ENCODE data around the gene DNM1. TPM values are rescaled to one million over a fixed set of nuclear protein-coding genes. Genes with fewer than 3 reads are reported as not detected.
"Not testable (repeated sequence)": the region's sequence is repeated elsewhere in the genome, so short reads cannot be mapped to it uniquely, and the experiment has no call there.

Gene DNM1
- total RNA-seq, 1 donor from 2014 or later: 2.4 TPM

DNA sequence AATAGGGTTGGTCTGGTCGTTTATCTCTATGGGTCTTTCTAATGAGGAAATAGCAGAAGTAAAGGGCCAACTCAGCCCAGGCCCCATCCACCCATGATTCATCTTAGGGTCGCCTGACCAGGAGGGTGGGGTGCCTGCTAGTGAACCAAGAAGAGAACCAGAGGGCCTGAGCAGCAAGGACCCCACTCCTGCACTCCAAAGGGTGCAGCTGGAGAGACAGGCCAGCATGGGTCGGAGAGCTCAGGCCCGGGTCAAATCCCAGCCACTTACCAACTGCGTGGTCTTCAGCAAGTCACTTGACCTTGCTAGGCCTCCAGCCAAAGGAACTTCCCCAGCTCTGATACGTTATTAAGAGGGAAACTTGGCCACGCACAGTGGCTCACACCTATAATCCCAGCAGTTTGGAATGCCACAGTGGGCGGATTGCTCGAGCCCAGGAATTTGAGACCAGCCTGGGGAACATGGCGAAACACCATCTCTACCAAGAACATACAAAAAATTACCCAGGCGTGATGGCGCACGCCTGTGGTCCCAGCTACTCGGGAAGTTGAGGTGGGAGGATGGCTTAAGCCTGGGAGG lies 38.8 kb upstream of the DNM1 start:
- peaks cover 52% of the 10 kb centered on the region for H3K36me3 Mint-ChIP-seq (ENCODE audit: low read depth)
- peaks cover 15% of the 10 kb centered on the region for H3K4me1 Mint-ChIP-seq (ENCODE audit: low read depth)
- H3K27ac Mint-ChIP-seq: no peak overlapping the region
- DNase-seq (ENCODE audit: low spot score): no peak
- no peak overlapping the region for H3K4me3 Mint-ChIP-seq (ENCODE audit: low read depth)
- no peaks in the 10 kb centered on the region for H3K27me3 Mint-ChIP-seq (ENCODE audit: low read depth)
- H3K9me3 Mint-ChIP-seq: no peaks in the 10 kb centered on the region
- intact Hi-C loops (cut with micrococcal nuclease): loop anchor here (10.0 kb wide), 1 partner anchor 390 kb away; the partner anchor contains the start of gene SPTAN1

- Mint-ChIP-seq H3K4me3 (ENCODE audit: low read depth) (no peak overlapping the region), H3K36me3 (ENCODE audit: low read depth) (peaks cover 59% of the 10 kb centered on the region), H3K9me3 (no peaks in the 10 kb centered on the region), H3K27me3 (ENCODE audit: low read depth) (no peaks in the 10 kb centered on the region), H3K4me1 (ENCODE audit: low read depth) (peaks cover 8% of the 10 kb centered on the region), H3K27ac (no peak overlapping the region)
- DNase-seq (ENCODE audit: low spot score): no peak
- intact Hi-C loops (cut with micrococcal nuclease): loop anchor here (10.0 kb wide), 1 partner anchor 389 kb away; the partner anchor contains the start of gene SPTAN1
Observed at GRCh38 chr9:128166169-128166568, 37.0 kb upstream of the DNM1 start.

GRCh38 chr9:128167209-128167608 lies 36.0 kb upstream of the DNM1 start:
- DNase-seq (ENCODE audit: low spot score): no peak
- Mint-ChIP-seq H3K9me3 (no peaks in the 10 kb centered on the region), H3K27me3 (ENCODE audit: low read depth) (no peaks in the 10 kb centered on the region), H3K4me3 (ENCODE audit: low read depth) (no peak overlapping the region), H3K36me3 (ENCODE audit: low read depth) (peaks cover 56% of the 10 kb centered on the region), H3K27ac (no peak overlapping the region), H3K4me1 (ENCODE audit: low read depth) (peaks cover 5% of the 10 kb centered on the region)
- intact Hi-C loops (cut with micrococcal nuclease): loop anchor here (10.0 kb wide), 1 partner anchor 388 kb away; the partner anchor contains the start of gene SPTAN1

- intact Hi-C loops (cut with micrococcal nuclease): loop anchor here (10.0 kb wide), 1 partner anchor 386 kb away; the partner anchor contains the start of gene SPTAN1
- no peak for DNase-seq (ENCODE audit: low spot score)
- H3K9me3 Mint-ChIP-seq: no peaks in the 10 kb centered on the region
- H3K27me3 Mint-ChIP-seq (ENCODE audit: low read depth): no peaks in the 10 kb centered on the region
- H3K27ac Mint-ChIP-seq: no peak overlapping the region
- H3K4me1 Mint-ChIP-seq (ENCODE audit: low read depth): no peaks in the 10 kb centered on the region
- H3K4me3 Mint-ChIP-seq (ENCODE audit: low read depth): no peak overlapping the region
- peaks cover 45% of the 10 kb centered on the region for H3K36me3 Mint-ChIP-seq (ENCODE audit: low read depth)
Observed at GRCh38 chr9:128168731-128169308, 34.4 kb upstream of the DNM1 start.

- no peak overlapping the region for H3K27ac Mint-ChIP-seq
- no peak for DNase-seq (ENCODE audit: low spot score)
- peaks cover 39% of the 10 kb centered on the region for H3K36me3 Mint-ChIP-seq (ENCODE audit: low read depth)
- no peaks in the 10 kb centered on the region for H3K4me1 Mint-ChIP-seq (ENCODE audit: low read depth)
- no peaks in the 10 kb centered on the region for H3K27me3 Mint-ChIP-seq (ENCODE audit: low read depth)
- H3K9me3 Mint-ChIP-seq: no peaks in the 10 kb centered on the region
- H3K4me3 Mint-ChIP-seq (ENCODE audit: low read depth): no peak overlapping the region
- intact Hi-C loops (cut with micrococcal nuclease): loop anchor here (10.0 kb wide), 1 partner anchor 385 kb away; the partner anchor contains the start of gene SPTAN1
Observed at GRCh38 chr9:128169492-128169891, 33.7 kb upstream of the DNM1 start.

DNA sequence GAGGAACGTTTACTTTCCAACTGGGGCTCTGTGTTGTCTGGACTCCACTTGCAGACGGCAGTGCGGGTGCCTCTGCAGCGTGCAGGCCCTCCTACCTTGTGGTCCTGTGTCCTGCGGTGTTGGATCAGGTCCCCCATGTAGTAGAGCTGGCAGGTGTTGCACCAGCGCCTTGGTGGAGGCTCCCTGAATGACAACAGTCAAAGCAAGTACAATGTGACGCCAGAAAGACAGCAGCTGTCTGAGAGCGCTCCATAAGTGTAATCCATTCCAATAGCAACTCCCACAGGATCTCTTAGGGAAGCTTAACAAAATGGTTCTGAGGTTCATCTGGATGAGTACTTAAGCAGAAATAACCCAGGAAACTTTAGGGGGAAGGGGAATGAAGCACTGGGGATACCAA lies 33.3 kb upstream of the DNM1 start:
- DNase-seq (ENCODE audit: low spot score): no peak
- no peaks in the 10 kb centered on the region for H3K4me1 Mint-ChIP-seq (ENCODE audit: low read depth)
- H3K4me3 Mint-ChIP-seq (ENCODE audit: low read depth): no peak overlapping the region
- peaks cover 40% of the 10 kb centered on the region for H3K36me3 Mint-ChIP-seq (ENCODE audit: low read depth)
- intact Hi-C loops (cut with micrococcal nuclease): loop anchor here (10.0 kb wide), 1 partner anchor 385 kb away; the partner anchor contains the start of gene SPTAN1
- no peak overlapping the region for H3K27ac Mint-ChIP-seq
- H3K27me3 Mint-ChIP-seq (ENCODE audit: low read depth): no peaks in the 10 kb centered on the region
- no peaks in the 10 kb centered on the region for H3K9me3 Mint-ChIP-seq

GRCh38 chr9:128174062-128174461 lies 29.1 kb upstream of the DNM1 start:
- Mint-ChIP-seq H3K27ac (no peak overlapping the region), H3K27me3 (ENCODE audit: low read depth) (no peaks in the 10 kb centered on the region), H3K4me1 (ENCODE audit: low read depth) (no peaks in the 10 kb centered on the region), H3K9me3 (no peaks in the 10 kb centered on the region), H3K4me3 (ENCODE audit: low read depth) (no peak overlapping the region), H3K36me3 (ENCODE audit: low read depth) (peaks cover 49% of the 10 kb centered on the region)
- intact Hi-C loops (cut with micrococcal nuclease): no loop called here
- DNase-seq (ENCODE audit: low spot score): no peak

GRCh38 chr9:128175102-128175563 lies 28.0 kb upstream of the DNM1 start:
- no peak for DNase-seq (ENCODE audit: low spot score)
- peaks cover 50% of the 10 kb centered on the region for H3K36me3 Mint-ChIP-seq (ENCODE audit: low read depth)
- peaks cover 3% of the 10 kb centered on the region for H3K9me3 Mint-ChIP-seq
- no peaks in the 10 kb centered on the region for H3K27me3 Mint-ChIP-seq (ENCODE audit: low read depth)
- H3K4me1 Mint-ChIP-seq (ENCODE audit: low read depth): no peaks in the 10 kb centered on the region
- no peak overlapping the region for H3K27ac Mint-ChIP-seq
- intact Hi-C loops (cut with micrococcal nuclease): no loop called here
- no peak overlapping the region for H3K4me3 Mint-ChIP-seq (ENCODE audit: low read depth)

- no peaks in the 10 kb centered on the region for H3K4me1 Mint-ChIP-seq (ENCODE audit: low read depth)
- DNase-seq (ENCODE audit: low spot score): no peak
- no peak overlapping the region for H3K27ac Mint-ChIP-seq
- no peaks in the 10 kb centered on the region for H3K27me3 Mint-ChIP-seq (ENCODE audit: low read depth)
- H3K4me3 Mint-ChIP-seq (ENCODE audit: low read depth): no peak overlapping the region
- peaks cover 53% of the 10 kb centered on the region for H3K36me3 Mint-ChIP-seq (ENCODE audit: low read depth)
- intact Hi-C loops (cut with micrococcal nuclease): no loop called here
- H3K9me3 Mint-ChIP-seq: peaks cover 5% of the 10 kb centered on the region
Observed at GRCh38 chr9:128175726-128176125, 27.5 kb upstream of the DNM1 start.

GRCh38 chr9:128178806-128179431 lies 24.3 kb upstream of the DNM1 start:
- peaks cover 4% of the 10 kb centered on the region for H3K4me1 Mint-ChIP-seq (ENCODE audit: low read depth)
- no peak overlapping the region for H3K4me3 Mint-ChIP-seq (ENCODE audit: low read depth)
- H3K27ac Mint-ChIP-seq: no peak overlapping the region

DNA sequence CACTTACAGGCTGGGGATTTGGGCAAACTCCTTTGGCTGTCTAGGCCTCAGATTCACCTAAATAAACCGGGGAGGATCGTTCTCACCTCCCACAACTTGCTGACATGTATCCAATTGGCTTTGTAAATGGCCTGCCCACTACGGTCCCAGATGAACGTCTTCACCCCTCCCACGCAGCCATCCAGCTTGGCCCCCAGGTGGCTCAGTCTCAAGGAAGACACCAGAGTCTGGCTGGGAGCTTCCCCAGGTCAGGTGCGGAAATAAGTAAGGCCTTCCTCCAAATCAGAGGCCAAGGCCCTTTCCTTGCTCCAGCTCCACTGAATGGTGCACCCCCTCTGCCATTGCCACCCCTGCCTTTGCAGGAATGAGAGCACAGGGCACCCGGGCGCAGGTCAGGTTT lies 23.2 kb upstream of the DNM1 start:
- Mint-ChIP-seq H3K4me1 (ENCODE audit: low read depth) (peaks cover 8% of the 10 kb centered on the region), H3K36me3 (ENCODE audit: low read depth) (peaks cover 78% of the 10 kb centered on the region), H3K27me3 (ENCODE audit: low read depth) (no peaks in the 10 kb centered on the region), H3K9me3 (peaks cover 5% of the 10 kb centered on the region), H3K4me3 (ENCODE audit: low read depth) (no peak overlapping the region), H3K27ac (no peak overlapping the region)
- intact Hi-C loops (cut with micrococcal nuclease): no loop called here
- no peak for DNase-seq (ENCODE audit: low spot score)

More at GRCh38 chr9:128178806-128179431, 24.3 kb upstream of the DNM1 start:
- H3K9me3 Mint-ChIP-seq: peaks cover 5% of the 10 kb centered on the region
- no peak for DNase-seq (ENCODE audit: low spot score)
- peaks cover 78% of the 10 kb centered on the region for H3K36me3 Mint-ChIP-seq (ENCODE audit: low read depth)
- intact Hi-C loops (cut with micrococcal nuclease): no loop called here
- no peaks in the 10 kb centered on the region for H3K27me3 Mint-ChIP-seq (ENCODE audit: low read depth)

DNA sequence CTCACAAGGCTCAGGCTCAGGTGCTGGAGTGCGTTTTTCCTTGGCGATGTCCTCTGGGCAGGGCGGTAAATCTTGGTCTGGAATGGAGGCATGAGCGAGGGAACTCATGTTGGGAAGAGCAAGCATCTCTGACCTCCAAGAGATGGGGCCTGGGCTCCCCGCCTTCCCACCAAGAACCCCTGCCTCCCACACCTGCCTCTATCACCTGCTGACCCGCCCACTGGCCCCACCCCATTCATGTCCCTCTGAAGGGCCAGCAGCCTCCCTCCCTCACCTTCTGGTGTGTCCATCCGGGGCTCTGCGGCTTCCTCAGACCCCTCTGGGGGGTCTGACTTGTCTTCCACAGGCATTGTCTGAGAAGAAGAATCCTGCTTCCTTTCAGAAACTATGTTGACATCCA lies 22.7 kb upstream of the DNM1 start:
- Mint-ChIP-seq H3K4me1 (ENCODE audit: low read depth) (peaks cover 8% of the 10 kb centered on the region), H3K27ac (no peak overlapping the region), H3K9me3 (peaks cover 5% of the 10 kb centered on the region), H3K4me3 (ENCODE audit: low read depth) (no peak overlapping the region), H3K36me3 (ENCODE audit: low read depth) (peaks cover 74% of the 10 kb centered on the region), H3K27me3 (ENCODE audit: low read depth) (no peaks in the 10 kb centered on the region)
- intact Hi-C loops (cut with micrococcal nuclease): no loop called here
- DNase-seq (ENCODE audit: low spot score): no peak

GRCh38 chr9:128181480-128181879 lies 21.7 kb upstream of the DNM1 start:
- Mint-ChIP-seq H3K4me1 (ENCODE audit: low read depth) (peaks cover 12% of the 10 kb centered on the region), H3K36me3 (ENCODE audit: low read depth) (peaks cover 71% of the 10 kb centered on the region)
- H3K27me3 Mint-ChIP-seq (ENCODE audit: low read depth); DNase-seq (ENCODE audit: low spot score); H3K4me3 Mint-ChIP-seq (ENCODE audit: low read depth); intact Hi-C loops (cut with micrococcal nuclease); H3K9me3 Mint-ChIP-seq; H3K27ac Mint-ChIP-seq: not testable (repeated sequence)

Measured in activated T-helper 2 cell treated with anti-CD3 and anti-CD28 coated beads, Interferon-gamma antibody, Interleukin-2, Interleukin-4, amounts not matched to agents 10 μg/mL and 5 μg/mL and 100 μg/mL, durations not matched to agents 14 hours and 24 hours and 36 hours (primary cell).